SKM-1 (cell line): ENCODE measurements around the gene PML.

Source experiments
- DNase-seq: peaks from one replicate; lab custom pipeline; 2025; ENCODE audit not compliant: unreplicated experiment; lab: John Stamatoyannopoulos, UW

The PML gene

DNA sequence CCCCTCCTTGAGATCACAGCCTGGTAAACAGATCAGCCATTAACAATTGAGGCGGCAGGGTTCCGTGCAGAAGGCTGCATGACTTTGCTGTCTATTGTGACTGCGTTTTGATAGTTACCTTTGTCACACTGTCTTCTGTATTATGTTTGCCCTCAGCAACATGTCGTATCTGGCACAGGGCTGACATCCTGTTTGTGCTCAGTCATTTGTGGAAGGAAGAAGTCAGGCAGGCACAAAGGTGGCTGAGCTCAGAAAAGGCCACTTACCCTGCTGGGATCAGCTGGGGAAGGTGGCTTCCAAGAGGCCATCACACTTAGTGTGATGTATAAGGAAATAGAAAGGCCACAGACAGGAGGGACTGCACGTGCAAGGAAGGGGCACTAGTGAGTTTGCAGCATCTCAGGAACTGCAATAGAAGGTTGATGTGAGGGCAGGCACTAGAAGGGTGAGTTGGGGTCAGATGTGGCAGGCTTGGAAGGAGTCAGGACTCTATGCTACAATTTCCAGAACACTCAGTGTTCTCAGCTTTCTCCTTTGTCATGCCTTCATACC, 13.4 kb downstream of the PML start:
- no peak for DNase-seq

DNA sequence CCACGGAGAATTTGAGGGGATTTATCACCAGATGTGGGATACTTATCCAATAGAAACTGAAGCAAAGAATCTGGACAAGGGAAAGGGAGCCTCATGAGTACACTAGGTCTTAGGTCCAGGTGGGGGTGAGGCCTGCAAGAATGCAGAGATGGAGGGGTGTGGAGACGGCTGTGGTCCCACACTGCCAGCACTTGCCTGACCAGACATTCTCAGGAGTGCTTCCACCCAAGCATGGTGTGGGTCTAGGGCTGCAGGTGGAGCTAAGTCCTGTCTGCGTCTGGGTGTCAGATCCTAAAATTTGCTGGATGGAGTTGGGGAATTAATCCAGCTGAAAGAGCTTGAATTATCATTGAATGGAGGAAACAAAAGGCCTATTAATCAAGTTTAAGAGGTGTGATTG, 14.4 kb downstream of the PML start:
- no peak for DNase-seq

DNA sequence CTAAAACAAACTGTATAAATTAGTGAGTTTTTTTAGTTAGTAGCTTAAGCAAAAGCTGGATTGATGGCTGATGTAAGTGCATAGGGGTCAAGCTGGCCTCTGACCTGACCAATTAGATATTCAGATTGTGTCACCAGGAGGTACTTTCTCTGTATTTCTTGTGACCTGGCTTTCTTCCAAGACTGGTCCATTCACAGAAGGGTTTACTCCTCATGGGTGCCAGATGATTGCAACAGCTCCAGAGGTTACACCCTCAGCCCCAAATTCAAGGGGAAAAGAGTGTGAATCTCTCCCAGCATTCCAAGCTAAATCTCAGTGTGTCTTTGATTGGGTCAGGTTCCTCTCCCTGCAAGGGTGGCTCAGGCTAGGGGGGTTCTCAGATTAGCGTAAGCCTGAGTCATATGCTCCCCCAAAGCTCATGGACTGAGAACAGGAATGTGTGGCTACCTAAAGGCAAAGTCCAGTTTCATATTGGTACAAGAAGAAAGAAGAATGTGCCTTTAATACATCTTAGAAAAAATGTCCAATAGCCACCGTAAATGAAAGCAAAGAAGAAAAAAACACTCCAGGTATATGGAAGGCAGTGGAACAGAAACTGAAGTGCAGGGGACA, 16.5 kb downstream of the PML start:
- no peak for DNase-seq

GRCh38 chr15:74011610-74012009, 17.1 kb downstream of the PML start:
- DNase-seq, result no peak

DNA sequence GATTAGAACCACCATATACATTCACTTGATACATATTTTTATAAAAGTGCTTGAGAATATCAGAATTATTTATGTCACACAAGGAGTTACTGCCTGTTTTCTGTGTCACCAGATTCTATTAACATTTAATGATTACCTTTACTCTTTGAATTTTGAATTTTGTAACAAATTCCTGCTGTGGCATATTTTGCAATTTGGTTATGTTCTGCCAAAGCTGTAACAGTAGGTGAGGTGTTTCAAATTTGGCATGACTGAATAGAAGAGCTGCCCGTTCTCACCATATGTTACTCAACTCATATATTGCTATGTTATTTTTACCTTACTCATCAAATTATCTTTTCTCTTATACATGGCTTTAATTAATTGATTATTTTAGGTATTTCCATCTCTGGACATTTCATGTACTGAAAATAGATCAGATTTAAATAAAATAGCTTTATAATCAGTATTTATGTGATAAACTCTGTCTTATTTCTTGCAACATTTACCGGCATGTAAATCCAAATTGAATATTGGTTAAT, 18.9 kb downstream of the PML start:
- no peak for DNase-seq

GRCh38 chr15:74019734-74020133, 25.2 kb downstream of the PML start:
- DNase-seq, result no peak

- no peak for DNase-seq
Measured at GRCh38 chr15:74022706-74023470, 28.4 kb downstream of the PML start.

- DNase-seq, result no peak
Measured at GRCh38 chr15:74024687-74025086, 30.2 kb downstream of the PML start.

DNA sequence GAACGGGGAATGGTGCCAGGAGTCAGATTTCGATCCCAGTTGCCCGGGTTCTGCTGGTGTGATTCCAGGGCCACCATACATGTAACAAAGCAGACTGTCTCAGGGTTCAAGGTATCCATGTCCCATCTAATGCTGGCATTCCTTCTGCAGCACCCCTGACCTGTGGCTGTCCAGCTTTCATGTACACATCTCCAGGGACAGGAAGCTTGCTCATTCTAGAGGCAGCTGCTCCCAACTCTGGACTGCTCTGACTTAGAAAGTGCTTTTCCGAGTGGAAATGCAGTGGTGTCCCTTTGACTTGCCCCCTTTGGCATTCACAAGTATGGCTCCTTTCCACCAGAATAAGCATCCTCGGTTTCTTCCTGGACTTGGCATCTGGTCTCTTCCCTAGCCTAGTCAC, 30.9 kb downstream of the PML start:
- DNase-seq, result no peak

- DNase-seq, result no peak
Measured at GRCh38 chr15:74027688-74028087, 33.2 kb downstream of the PML start.

DNA sequence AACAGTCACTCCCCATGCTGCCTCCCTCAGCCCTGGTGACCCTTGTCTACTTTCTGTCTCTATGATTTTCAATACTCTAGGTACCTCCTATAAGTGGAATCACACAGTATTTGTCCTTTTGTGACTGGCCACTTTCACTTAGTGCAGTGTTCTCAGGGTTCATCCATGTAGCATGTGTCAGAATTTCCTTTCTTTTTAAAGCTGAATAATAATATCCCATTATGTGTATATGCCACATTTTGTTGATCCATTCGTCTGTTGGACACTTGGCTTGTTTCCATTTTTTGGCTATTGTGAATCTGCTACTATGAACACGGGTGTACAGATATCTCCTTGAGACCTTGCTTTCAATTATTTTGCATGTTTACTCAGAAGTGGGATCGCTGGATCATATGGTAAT, 34.1 kb downstream of the PML start:
- no peak for DNase-seq

DNA sequence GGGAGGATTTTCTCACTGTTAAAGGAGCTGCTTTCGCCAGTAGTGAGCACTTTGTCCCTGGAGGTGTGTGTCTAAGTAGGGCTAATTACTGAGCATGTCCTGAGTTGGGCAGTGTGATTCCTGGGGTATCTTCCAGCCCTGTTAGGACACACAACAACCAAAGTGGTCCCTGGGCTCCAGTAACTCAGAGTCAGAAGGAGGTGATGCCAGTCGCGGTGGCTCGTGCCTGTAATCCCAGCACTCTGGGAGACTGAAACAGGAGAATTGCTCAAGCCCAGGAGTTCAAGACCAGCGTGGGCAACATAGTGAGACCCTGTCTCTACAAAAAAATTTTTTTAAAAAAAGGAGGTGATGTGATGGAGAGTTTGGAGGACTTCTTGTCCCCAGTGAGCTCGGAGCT, 37.5 kb downstream of the PML start:
- no peak for DNase-seq

DNA sequence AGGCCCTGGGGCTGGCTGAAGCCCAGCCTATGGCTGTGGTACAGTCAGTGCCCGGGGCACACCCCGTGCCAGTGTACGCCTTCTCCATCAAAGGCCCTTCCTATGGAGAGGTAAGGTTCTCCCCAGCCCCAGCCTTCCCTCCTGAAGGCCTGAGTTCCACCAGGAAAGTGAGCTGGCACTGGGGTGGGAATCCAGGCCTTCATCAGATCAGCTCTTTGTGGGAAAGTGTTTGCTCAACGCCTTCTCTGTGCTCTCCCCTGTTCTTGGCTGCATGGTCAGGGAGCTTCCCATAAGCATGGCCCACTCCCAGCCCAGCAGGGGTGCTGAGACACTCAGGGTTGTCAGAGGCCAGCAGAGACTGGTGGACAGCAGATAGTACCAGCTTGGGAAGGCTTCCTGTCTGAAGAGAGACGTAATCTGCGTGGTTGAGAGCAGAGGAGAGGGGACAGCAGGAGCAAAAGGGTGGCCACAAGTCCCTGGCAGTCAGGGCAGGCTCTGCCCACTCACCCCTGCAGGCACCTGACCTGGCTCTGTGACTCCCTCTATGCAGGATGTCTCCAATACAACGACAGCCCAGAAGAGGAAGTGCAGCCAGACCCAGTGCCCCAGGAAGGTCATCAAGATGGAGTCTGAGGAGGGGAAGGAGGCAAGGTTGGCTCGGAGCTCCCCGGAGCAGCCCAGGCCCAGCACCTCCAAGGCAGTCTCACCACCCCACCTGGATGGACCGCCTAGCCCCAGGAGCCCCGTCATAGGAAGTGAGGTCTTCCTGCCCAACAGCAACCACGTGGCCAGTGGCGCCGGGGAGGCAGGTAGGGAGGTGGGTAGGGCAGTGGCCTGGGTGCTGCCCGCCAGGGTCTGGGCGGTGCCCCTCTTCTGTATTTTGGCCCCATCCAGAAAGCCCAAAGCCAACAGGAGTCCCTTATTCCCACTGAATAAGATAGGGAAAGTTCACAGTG, 38.4 kb downstream of the PML start:
- no peak for DNase-seq

DNA sequence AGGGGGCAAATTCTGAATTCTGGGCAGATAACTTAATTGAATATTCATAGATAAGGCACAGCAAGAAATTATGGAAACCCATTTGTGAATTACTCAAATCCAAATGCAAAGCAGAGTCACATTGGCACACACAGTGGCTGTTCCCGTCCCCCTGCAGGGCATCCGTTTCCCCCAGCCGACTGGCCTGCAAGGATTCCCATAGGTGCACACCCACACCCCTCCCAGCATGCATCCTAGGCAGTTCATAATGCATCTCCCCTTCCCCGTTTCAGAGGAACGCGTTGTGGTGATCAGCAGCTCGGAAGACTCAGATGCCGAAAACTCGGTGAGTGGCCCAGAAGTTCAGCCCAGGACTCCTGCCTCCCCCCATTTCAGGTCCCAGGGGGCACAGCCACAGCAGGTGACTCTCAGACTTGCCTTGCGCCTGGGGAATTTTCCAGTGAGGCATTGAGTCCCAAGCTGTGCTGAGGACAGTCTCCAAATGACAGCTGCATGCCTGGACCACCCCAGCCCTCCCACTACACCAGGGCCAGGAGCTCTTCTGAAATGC, 39.8 kb downstream of the PML start:
- DNase-seq, result no peak

DNA sequence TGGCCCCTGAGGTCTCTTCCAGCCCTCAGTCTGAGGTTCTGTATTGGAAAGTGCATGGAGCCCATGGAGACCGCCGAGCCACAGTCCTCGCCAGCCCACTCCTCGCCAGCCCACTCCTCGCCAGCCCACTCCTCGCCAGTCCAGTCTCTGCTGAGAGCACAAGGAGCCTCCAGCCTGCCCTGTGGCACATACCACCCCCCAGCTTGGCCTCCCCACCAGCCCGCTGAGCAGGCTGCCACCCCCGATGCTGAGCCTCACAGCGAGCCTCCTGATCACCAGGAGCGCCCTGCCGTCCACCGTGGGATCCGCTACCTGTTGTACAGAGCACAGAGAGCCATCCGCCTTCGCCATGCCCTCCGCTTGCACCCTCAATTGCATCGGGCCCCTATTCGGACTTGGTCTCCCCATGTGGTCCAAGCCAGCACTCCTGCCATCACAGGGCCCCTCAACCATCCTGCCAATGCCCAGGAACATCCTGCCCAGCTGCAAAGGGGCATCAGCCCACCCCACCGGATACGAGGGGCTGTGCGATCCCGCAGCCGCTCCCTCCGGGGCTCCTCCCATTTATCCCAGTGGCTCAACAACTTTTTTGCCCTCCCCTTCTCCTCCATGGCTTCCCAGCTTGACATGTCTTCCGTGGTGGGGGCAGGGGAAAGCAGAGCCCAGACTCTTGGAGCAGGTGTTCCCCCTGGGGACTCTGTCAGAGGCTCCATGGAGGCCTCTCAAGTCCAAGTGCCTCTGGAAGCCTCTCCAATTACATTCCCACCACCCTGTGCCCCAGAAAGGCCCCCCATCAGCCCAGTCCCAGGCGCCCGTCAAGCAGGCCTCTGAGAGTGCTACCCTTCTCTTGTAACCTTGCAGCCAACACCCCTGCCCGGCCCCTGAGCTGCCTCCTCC, 40.9 kb downstream of the PML start:
- no peak for DNase-seq

DNA sequence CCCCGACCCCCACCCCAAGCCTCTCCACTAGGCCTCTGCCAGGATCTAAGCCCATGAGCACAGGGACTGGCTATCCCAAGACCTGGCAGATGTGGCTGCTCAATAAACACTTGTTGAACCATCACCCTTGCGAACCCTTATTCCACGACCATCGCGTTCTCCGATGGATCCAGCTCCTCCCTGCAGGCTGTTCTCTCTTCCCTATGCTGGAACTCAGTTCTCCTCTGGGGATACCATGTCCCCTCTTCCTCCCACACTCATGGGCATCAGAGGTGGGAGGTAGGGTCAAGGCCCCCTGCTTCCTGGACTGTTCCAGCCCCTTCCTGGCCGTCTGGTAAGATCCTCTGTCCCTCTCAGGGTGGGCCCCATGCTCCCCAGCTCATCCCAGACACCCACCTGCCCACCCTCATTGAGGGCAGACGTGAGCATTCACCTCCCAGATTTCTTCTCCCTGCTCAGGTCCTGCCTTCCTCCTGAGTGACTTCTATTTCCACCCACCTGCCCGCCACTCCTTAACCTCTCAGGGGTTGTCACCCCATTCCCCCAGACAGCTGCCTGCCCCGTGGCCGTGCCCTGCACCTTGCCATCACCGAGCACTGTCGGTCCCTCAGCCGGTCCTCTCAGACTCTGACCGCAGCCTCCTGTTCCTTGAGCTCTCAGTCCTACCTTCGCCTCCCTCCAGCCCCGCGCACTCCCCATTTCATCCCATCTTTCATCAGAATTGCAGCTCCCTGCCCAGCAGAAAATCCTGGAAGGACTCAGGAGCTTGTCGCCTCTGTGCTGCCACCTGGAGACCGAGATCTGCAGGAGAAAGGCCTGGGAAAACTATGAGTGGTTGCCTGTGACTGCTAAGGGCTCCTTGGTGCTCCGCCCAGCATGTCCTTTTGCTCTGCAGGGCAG, 42.0 kb downstream of the PML start:
- DNase-seq, result no peak

- no peak for DNase-seq
Measured at GRCh38 chr15:74037171-74038117, 42.9 kb downstream of the PML start.
